ENCODE measurements around the gene USP36. TPM values are rescaled to one million over a fixed set of nuclear protein-coding genes. Genes with fewer than 3 reads are reported as not detected.
"Not testable (repeated sequence)": the region's sequence is repeated elsewhere in the genome, so short reads cannot be mapped to it uniquely, and the experiment has no call there.

The USP36 gene
- total and polyA plus RNA-seq, 9 of the 15 experiments (the other 6 are each of a cell fraction or from before 2014, with no cell fraction given): 6.4 to 72.8 (median 22.5) TPM

DNA sequence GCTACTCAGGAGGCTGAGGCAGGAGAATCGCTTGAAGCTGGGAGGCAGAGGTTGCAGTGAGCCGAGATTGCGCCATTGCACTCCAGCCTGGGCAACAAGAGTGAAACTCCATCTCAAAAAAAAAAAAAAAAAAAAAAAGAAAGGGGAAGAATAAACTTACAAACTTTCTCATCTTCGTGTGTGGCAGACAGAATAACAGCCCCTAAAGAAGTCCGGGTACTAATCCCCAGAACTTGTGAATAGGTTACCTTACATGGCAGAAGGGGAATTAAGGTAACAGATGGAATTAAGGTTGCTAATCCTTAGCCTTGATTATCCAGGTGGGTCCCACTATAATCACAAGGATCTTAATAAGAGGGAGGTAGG lies 61.3 kb downstream of the USP36 start:
- H3K9ac ChIP-seq (ENCODE audit: insufficient read depth in 1 of 2, low read depth in 2 of 2, low read length in 2 of 2); CTCF ChIA-PET (ENCODE audit: low intra/inter-chr PET ratio); H3K9me1 ChIP-seq (ENCODE audit: control insufficient read depth, insufficient read depth, low read length); in situ Hi-C loops (cut with MboI); H3K9me3 ChIP-seq (replicated peaks; ENCODE audit: control insufficient read depth, insufficient read depth, low read depth, low read length); H3K27me3 ChIP-seq (ENCODE audit: control insufficient read depth in 2 of 2, insufficient read depth in 2 of 2, low read length in 2 of 2); H3K4me2 ChIP-seq (ENCODE audit: insufficient read depth, low read length); H4K20me1 ChIP-seq (replicated peaks; ENCODE audit: control insufficient read depth, insufficient read depth, low read length); ATAC-seq; DNase-seq (ENCODE audit: extremely low read depth in 1 of 4, low spot score in 3 of 4); H2AFZ ChIP-seq (ENCODE audit: low read depth, low read length); H3K4me3 ChIP-seq; FAIRE-seq; H3K36me3 ChIP-seq (ENCODE audit: control insufficient read depth, insufficient read depth, low read length); H3K27ac ChIP-seq (ENCODE audit: extremely low read depth, low read depth, low read length); BruUV-seq (replicated peaks); intact Hi-C loops (cut with micrococcal nuclease): not testable (repeated sequence)
- peak; percentile 57; the same call in 1 of the 2 replicates for TF ChIP-seq CEBPB (tag; IDR thresholded peaks at IDR 0.05)
- Histone ChIP-seq H3K79me2 (ENCODE audit: control insufficient read depth, insufficient read depth, low read length) (peaks cover 64% of the 10 kb centered on the region), H3K4me1 (replicated peaks in 1 of 2; ENCODE audit: control insufficient read depth in 2 of 2, insufficient read depth in 2 of 2, low read length in 2 of 2) (peaks cover 24 to 46% of the 10 kb centered on the region in 2 experiments)
- WGBS (ENCODE audit: insufficient coverage, low coverage, missing lambda C conversion rate): 67% methylated on average over 2 of the region's 5 CpGs
- POLR2A ChIA-PET: interaction anchor here (1.2 kb wide), 1 partner anchor 8 kb away, joined by 3 read pairs; no protein-coding TSS in a partner anchor

DNA sequence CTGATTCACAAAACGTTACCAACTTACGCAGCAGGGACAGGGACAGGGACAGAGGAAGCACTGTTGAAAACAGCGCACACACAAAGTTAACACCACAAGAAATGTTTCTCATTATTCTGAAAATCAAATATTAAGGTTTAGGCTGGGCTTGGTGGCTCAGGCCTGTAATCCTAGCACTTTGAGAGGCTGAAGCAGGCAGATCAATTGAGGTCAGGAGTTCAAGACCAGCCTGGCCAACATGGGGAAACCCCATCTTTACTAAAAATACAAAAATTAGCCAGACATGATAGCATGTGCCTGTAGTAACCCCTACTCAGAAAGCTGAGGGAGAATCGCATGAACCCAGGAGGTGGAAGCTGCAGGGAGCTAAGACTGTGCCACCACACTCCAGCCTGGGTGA lies 62.7 kb downstream of the USP36 start:
- ATAC-seq (no peak), DNase-seq (ENCODE audit: extremely low read depth in 1 of 4, low spot score in 3 of 4) (no peak)
- in situ Hi-C loops (cut with MboI): no loop called here

More for the DNA sequence above, 62.7 kb downstream of the USP36 start:
- no peak overlapping the region for H2AFZ ChIP-seq (ENCODE audit: low read depth, low read length)
- H3K27ac ChIP-seq (ENCODE audit: extremely low read depth, low read depth, low read length): no peak overlapping the region
- H3K36me3 ChIP-seq (ENCODE audit: control insufficient read depth, insufficient read depth, low read length): peaks cover 3% of the 10 kb centered on the region; the same call in 2 of the 3 replicates
- TF ChIP-seq ETV1 (tag; conservative IDR thresholded peaks at IDR 0.05; ENCODE audit: low read depth) (no peak), FOXK1 (CRISPR knock-in tag; IDR thresholded peaks at IDR 0.05; ENCODE audit: borderline replicate concordance) (no peak), ZKSCAN3 (CRISPR knock-in tag; IDR thresholded peaks at IDR 0.05) (no peak), MEF2A (IDR thresholded peaks at IDR 0.05; ENCODE audit: control insufficient read depth, low read depth, low read length) (no peak), BCL6 (CRISPR knock-in tag; IDR thresholded peaks at IDR 0.05) (no peak), ESRRB (CRISPR knock-in tag; IDR thresholded peaks at IDR 0.05; ENCODE audit: borderline replicate concordance) (no peak), BCOR (IDR thresholded peaks at IDR 0.05) (no peak), RCOR1 (IDR thresholded peaks at IDR 0.05; ENCODE audit: borderline replicate concordance in 1 of 2, low read depth in 2 of 2, low read length in 2 of 2) (no peak), TAL1 (IDR thresholded peaks at IDR 0.05) (no peak)
- TF ChIP-seq, protein P1, sequence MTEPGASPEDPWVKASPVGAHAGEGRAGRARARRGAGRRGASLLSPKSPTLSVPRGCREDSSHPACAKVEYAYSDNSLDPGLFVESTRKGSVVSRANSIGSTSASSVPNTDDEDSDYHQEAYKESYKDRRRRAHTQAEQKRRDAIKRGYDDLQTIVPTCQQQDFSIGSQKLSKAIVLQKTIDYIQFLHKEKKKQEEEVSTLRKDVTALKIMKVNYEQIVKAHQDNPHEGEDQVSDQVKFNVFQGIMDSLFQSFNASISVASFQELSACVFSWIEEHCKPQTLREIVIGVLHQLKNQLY (CRISPR knock-in tag; conservative IDR thresholded peaks at IDR 0.05): no peak
- TF ChIP-seq, protein P2, sequence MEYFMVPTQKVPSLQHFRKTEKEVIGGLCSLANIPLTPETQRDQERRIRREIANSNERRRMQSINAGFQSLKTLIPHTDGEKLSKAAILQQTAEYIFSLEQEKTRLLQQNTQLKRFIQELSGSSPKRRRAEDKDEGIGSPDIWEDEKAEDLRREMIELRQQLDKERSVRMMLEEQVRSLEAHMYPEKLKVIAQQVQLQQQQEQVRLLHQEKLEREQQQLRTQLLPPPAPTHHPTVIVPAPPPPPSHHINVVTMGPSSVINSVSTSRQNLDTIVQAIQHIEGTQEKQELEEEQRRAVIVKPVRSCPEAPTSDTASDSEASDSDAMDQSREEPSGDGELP (CRISPR knock-in tag; IDR thresholded peaks at IDR 0.05; ENCODE audit: borderline replicate concordance): no peak
- FAIRE-seq: no peak
- H3K79me2 ChIP-seq (ENCODE audit: control insufficient read depth, insufficient read depth, low read length): peaks cover 71% of the 10 kb centered on the region
- no peaks in the 10 kb centered on the region for H3K9me1 ChIP-seq (ENCODE audit: control insufficient read depth, insufficient read depth, low read length)
- no peaks in the 10 kb centered on the region for H3K9me3 ChIP-seq (replicated peaks; ENCODE audit: control insufficient read depth, insufficient read depth, low read depth, low read length)
- ChIA-PET POLR2A (interaction anchor here (0.5 to 1.5 kb wide), 2 partner anchors 9 to 32 kb away, joined by 3 to 4 read pairs; no protein-coding TSS in a partner anchor), CTCF (ENCODE audit: low intra/inter-chr PET ratio) (no interaction called here)
- H4K20me1 ChIP-seq (replicated peaks; ENCODE audit: control insufficient read depth, insufficient read depth, low read length): 0 out of 2 replicates have a peak, but pooled peaks cover 3% of the 10 kb centered on the region
- no peak overlapping the region for H3K4me2 ChIP-seq (ENCODE audit: insufficient read depth, low read length)
- no peaks in the 10 kb centered on the region for H3K27me3 ChIP-seq (ENCODE audit: control insufficient read depth in 2 of 2, insufficient read depth in 2 of 2, low read length in 2 of 2)
- H3K9ac ChIP-seq (ENCODE audit: insufficient read depth in 1 of 2, low read depth in 2 of 2, low read length in 2 of 2): no peak overlapping the region
- no peak overlapping the region for H3K4me3 ChIP-seq
- intact Hi-C loops (cut with micrococcal nuclease): no loop called here
- no TSS peak for BruUV-seq (replicated peaks)
- WGBS (ENCODE audit: insufficient coverage, low coverage, missing lambda C conversion rate): 92% methylated on average over 4 of the region's 4 CpGs
- H3K4me1 ChIP-seq (replicated peaks in 1 of 2; ENCODE audit: control insufficient read depth in 2 of 2, insufficient read depth in 2 of 2, low read length in 2 of 2): peaks cover 10 to 32% of the 10 kb centered on the region in 2 experiments

Data from K562 (cell line).